ENCODE measurements around the gene IPO9.

IPO9 gene

DNA sequence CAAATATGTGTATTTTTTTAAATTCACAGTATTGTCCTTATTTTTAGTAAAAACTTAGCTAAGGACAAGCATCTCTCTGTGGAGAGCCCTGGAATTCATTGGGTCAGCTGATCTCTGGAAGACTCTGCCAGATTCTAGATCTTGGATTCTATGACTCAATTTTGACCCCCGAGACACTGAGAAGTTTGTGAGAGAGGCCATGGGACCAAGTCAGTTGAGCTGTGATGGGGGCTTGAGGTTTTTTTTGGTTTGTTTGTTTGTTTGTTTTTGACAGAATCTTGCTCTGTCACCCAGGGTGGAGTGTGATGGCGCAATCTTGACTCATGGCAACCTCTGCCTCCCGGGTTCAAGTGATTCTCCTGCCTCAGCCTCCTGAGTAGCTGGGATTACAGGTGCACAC, 73.2 kb downstream of the IPO9 start:
- Mint-ChIP-seq H3K27ac (no peak overlapping the region), H3K4me1 (peaks cover 4% of the 10 kb centered on the region), H3K9me3 (no peaks in the 10 kb centered on the region), H3K36me3 (no peaks in the 10 kb centered on the region), H3K27me3 (peaks cover 42% of the 10 kb centered on the region), H3K4me3 (no peak overlapping the region)
- CTCF ChIA-PET: no interaction called here
- DNase-seq: no peak

DNA sequence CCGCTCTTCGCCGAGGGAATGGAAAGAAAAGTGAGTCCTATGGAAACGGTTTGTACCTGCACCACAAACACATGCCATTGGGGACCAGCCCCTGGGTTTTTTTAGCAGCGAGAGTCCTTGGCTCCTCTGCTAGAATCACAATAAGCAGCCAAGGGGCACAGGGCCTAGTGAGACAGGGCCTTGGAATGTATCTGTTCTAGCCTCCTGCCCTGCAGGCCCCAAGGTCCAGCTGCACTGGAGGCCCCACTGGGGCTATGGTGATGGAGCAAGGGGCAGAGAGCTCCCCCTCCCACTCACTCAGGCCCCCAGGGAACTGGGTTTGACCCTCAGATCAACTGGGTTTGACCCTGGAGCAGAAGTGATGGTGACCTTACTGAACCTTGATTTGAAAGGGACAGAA, 74.2 kb downstream of the IPO9 start:
- CTCF ChIA-PET: interaction anchor here (0.7 kb wide), 1 partner anchor 7 kb away, joined by 4 read pairs; no protein-coding TSS in a partner anchor
- no peak for DNase-seq

DNA sequence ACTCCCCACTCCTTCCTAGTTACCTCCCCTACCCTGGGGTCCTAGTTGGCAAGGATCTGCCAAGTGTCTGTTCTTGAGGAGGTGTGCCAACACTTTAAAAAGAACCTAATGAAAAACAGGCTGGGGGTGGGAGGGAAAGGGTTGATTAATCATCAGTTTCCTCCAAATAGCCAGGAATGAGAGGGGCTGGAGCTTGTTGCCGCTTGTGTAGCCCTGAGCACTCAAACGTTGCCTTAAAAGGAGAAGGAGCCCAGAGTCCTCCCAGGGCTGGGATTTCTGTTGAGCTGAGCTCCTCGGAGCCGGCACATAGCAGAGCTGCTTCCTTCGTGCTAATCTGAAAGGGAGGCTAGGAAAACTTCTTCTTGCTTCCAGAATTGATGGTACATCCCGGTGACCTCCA, 75.6 kb downstream of the IPO9 start:
- H3K27ac Mint-ChIP-seq: no peak overlapping the region
- peaks cover 4% of the 10 kb centered on the region for H3K4me1 Mint-ChIP-seq
- CTCF ChIA-PET: no interaction called here
- no peak overlapping the region for H3K4me3 Mint-ChIP-seq
- no peaks in the 10 kb centered on the region for H3K9me3 Mint-ChIP-seq
- peaks cover 51% of the 10 kb centered on the region for H3K27me3 Mint-ChIP-seq
- no peak for DNase-seq
- no peaks in the 10 kb centered on the region for H3K36me3 Mint-ChIP-seq

More for the DNA sequence above, 74.2 kb downstream of the IPO9 start:
- no peak overlapping the region for H3K27ac Mint-ChIP-seq
- H3K9me3 Mint-ChIP-seq: no peaks in the 10 kb centered on the region
- peaks cover 4% of the 10 kb centered on the region for H3K4me1 Mint-ChIP-seq
- peaks cover 46% of the 10 kb centered on the region for H3K27me3 Mint-ChIP-seq
- H3K36me3 Mint-ChIP-seq: no peaks in the 10 kb centered on the region
- no peak overlapping the region for H3K4me3 Mint-ChIP-seq

DNA sequence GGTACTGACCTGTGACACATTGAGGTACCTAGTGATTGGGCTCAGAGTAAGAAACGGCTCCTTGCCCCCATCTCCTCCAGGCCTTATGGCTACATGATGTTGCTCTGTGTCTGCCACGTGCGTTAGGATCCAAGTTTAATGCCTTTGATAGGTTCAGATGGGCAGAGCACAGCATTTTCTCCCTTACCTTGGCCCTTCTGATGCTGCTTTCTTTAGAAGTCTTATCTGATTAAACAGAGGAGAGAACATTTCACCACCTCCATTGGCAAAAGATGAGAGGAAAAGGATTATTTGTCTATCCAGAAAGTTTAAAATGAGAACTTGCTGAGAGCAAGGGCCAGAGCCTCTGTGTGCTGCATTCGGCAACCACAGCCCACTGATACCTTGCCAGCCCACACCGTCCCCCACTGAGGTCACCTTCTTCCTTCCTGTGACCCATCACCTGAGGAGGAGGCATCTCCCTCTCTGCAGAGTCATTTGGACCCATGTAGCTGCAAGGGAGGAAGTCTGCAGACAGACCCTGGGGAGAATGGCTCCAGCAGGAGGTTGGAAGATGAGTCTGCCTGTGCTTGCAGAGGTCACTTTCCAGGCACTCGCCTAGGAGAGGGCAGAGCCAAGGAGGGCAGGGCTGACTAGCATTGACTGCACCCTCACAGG, 76.4 kb downstream of the IPO9 start:
- CTCF ChIA-PET: interaction anchor here (2.9 kb wide), 1 partner anchor 10 kb away, joined by 13 read pairs; no protein-coding TSS in a partner anchor
- no peak for DNase-seq
- Mint-ChIP-seq H3K27ac (peak overlapping the region; percentile 24), H3K9me3 (no peaks in the 10 kb centered on the region), H3K27me3 (peaks cover 51% of the 10 kb centered on the region), H3K4me1 (peaks cover 4% of the 10 kb centered on the region), H3K36me3 (no peaks in the 10 kb centered on the region), H3K4me3 (no peak overlapping the region)

DNA sequence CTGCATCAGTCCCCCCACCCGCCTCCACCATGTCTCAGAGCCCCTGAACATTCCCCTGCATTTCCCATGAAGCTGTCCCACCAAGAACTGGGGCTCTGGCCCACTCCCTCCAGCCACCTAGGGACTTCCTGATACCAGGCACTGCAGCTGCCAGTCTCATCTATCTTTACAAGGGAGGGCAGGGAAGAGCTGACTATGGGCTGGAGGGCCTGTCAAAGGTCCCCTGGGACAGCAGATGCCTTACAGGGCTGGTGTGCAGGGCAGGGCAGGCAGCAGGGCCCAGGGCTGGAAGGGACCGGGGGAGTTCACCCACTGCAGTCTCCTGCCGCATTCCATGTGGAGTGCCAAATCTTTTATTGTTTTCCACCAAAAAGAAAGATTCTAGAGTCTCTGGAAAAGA, 77.4 kb downstream of the IPO9 start:
- Mint-ChIP-seq H3K9me3 (no peaks in the 10 kb centered on the region), H3K36me3 (no peaks in the 10 kb centered on the region), H3K4me3 (no peak overlapping the region), H3K27ac (no peak overlapping the region), H3K27me3 (peaks cover 51% of the 10 kb centered on the region), H3K4me1 (peaks cover 4% of the 10 kb centered on the region)
- no peak for DNase-seq
- CTCF ChIA-PET: interaction anchor here (2.9 kb wide), 1 partner anchor 11 kb away, joined by 13 read pairs; no protein-coding TSS in a partner anchor

DNA sequence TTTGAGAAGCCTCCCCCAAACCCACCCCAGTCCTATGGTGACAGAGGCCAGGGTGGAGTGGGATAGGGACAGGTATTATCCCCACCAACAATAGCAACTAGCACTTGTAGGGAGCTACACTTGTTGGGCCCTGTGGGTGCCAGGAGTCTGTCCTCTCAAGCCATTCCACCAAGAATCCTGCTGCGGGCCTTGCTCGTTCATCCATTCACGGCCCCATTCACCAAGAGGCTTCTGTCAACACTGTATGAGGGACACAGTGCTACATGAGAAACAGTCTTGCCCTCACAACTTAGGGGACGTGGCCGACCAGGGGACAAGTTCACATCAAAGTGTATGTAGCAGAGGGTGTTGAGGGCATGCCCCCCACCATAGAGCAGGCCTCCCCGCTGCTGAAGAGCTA, 78.7 kb downstream of the IPO9 start:
- no peak for DNase-seq
- CTCF ChIA-PET: interaction anchor here (2.9 kb wide), 1 partner anchor 12 kb away, joined by 13 read pairs; no protein-coding TSS in a partner anchor
- Mint-ChIP-seq H3K27ac (no peak overlapping the region), H3K9me3 (no peaks in the 10 kb centered on the region), H3K36me3 (no peaks in the 10 kb centered on the region), H3K4me3 (no peak overlapping the region), H3K27me3 (peaks cover 45% of the 10 kb centered on the region), H3K4me1 (peaks cover 4% of the 10 kb centered on the region)

DNA sequence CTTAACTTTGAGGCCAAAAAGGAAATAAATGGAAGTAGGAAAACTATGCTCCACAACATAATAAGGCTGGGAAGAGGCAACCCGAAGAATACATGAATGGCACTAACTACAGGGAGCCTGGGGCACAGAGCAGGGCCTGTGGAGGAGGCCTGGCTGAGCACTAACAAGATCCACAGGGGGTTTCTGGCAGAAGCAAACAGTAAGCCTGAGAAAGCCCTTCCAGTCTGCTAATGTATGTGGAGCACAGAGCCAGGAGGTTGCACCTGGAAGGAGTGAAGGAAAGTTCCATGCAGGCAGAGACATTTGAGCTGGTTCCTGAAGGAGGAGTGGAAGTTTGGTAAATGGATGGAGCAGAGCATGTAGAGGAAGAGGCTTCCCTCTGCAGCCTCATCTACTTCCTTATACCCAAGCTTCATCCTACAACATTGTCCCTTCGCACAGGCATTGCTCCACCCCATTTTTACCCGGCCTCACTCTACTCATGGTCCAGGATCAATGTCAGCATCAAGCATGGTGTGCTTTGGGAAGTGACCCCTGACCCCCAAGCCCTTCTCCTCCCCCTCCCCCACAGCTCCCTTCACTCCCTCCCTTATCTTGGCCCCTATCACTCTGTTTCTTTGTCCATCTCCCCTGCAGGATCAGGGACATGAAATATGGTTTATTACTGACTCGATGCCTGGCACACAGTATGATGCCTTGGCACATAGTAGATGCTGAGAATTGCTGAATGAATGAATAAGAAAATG, 83.0 kb downstream of the IPO9 start:
- Mint-ChIP-seq H3K4me3 (no peak overlapping the region), H3K27me3 (peaks cover 40% of the 10 kb centered on the region), H3K9me3 (no peaks in the 10 kb centered on the region), H3K4me1 (no peaks in the 10 kb centered on the region), H3K27ac (no peak overlapping the region), H3K36me3 (no peaks in the 10 kb centered on the region)
- no peak for DNase-seq
- CTCF ChIA-PET: interaction anchor here (0.8 to 1.8 kb wide), 2 partner anchors 16 to 17 kb away, joined by 3 to 5 read pairs; no protein-coding TSS in a partner anchor

DNA sequence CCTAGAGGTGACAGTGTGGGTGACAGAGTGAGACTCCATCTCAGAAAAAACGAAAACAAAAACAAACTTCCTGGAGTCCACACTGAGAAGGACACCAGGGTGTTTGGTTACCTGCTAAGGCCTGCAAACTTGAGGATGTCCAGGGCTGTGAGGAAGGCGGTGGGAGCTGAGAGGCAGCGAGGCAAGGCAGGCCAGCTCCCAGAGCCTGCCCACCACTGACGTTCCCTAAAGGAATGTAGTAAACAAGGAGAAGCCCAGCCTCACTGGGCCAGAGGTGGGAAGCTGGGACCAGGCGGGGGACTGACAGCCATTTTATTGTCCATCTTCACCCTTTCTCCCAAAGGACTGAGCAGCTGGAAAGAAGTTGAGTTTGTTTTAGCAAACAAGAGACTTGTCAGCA, 83.9 kb downstream of the IPO9 start:
- Mint-ChIP-seq H3K4me3 (no peak overlapping the region), H3K9me3 (no peaks in the 10 kb centered on the region), H3K27ac (no peak overlapping the region), H3K4me1 (no peaks in the 10 kb centered on the region), H3K36me3 (no peaks in the 10 kb centered on the region), H3K27me3 (peaks cover 42% of the 10 kb centered on the region)
- CTCF ChIA-PET: interaction anchor here (1.8 kb wide), 1 partner anchor 17 kb away, joined by 5 read pairs; no protein-coding TSS in a partner anchor
- DNase-seq: no peak

DNA sequence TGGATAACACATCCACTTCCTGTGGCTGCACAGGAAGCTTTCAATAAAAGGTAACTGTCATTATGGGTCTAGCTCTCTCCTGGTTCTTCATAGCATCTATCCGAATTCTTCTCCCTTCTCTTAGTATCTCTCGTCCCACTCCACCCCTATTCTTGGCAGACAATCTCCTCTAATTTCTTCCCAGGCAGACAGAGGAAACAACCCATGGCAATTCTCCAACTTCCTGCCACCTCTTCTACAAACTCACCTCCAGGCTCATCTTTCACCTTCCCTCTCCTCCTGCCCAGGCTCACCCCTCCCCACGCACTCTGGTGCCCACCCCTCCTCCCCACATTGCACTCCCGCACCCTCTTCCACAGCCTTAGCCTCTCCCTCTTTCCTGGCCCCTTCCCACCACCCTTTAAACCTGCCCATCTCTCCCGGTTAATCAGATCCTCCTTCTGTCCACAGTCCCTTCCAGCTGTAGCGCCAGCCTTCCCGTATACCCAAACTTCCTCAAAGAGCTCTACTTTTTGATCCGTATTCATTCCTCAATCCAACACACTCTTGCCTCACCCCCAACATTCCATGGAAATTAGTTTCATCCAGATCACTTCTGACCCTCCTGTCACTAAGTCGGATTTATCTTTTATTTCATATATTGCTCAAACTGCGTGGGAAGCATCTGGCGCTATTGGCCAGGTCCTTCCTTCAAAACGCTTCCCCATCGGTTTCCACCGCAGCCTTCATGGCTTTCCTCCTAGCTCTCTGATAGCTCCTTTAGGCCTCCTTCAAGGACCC, 85.7 kb downstream of the IPO9 start:
- H3K4me3 Mint-ChIP-seq: no peak overlapping the region
- H3K36me3 Mint-ChIP-seq: no peaks in the 10 kb centered on the region
- DNase-seq: no peak
- CTCF ChIA-PET: no interaction called here
- peaks cover 40% of the 10 kb centered on the region for H3K27me3 Mint-ChIP-seq
- H3K4me1 Mint-ChIP-seq: no peaks in the 10 kb centered on the region
- H3K9me3 Mint-ChIP-seq: no peaks in the 10 kb centered on the region
- no peak overlapping the region for H3K27ac Mint-ChIP-seq

DNA sequence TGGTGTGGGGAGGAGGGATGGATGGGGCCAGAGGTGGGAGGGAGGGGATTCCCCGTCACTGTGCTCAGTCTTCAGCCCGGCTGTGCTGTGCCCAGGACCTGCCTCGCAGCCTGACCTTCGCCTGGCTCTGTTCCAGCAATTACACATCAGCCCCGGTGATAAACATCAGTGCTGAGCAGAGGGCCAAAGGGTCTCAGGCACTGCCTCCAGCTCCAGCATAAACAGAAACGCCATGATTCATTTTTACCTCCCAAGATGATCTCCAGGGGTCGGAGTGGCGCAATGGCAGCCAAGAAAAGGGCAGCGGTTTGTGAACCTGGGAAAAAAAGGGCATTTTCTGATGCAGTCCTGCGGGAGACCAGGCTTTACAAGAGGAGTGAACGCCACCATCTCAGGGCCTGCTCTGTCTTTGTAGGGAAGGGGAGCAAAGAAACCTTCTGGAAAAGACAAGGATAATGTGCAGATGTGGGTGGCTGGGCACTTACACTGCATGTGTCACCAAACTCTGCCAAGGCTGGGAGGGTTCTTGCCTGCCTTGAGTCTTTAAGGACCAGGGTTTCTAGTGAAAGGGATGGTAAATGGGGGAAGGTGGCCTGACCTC, 87.8 kb downstream of the IPO9 start:
- CTCF ChIA-PET: no interaction called here
- Mint-ChIP-seq H3K27me3 (peaks cover 34% of the 10 kb centered on the region), H3K4me3 (no peak overlapping the region), H3K36me3 (no peaks in the 10 kb centered on the region), H3K27ac (no peak overlapping the region), H3K9me3 (no peaks in the 10 kb centered on the region), H3K4me1 (no peaks in the 10 kb centered on the region)
- DNase-seq: no peak

DNA sequence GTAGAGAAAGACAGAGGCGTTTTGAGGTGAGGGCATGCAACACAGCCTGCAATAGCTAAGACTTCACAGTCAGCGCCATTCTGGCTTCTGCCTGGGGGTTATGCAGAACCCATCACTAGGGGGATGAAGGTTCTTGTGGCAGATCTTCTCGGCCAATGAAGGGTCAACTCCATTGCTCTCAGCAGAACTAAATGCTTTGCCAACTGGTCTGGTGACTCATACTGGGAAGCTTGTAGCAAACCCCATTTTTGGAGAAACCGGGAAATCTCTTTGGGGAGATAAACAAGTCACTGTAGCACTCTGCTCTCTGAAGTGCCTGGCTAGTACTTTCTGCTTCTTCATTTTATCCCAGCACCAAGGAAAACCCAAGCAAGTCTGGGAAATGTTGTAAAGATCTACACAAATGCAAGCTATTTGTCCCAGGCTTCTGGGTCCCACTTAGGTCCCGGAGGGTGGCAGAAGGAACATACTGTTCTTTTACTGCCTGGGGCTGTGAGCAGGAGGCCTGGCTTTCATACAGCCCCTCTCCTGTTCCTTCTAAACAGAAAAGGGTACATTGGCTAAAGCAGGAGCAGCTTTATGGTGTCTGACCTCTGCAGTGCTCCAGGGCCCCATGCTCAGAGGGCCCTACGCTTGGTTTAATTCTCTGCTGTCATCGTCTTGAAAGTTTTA, 88.5 kb downstream of the IPO9 start:
- peaks cover 34% of the 10 kb centered on the region for H3K27me3 Mint-ChIP-seq
- no peak overlapping the region for H3K4me3 Mint-ChIP-seq
- no peaks in the 10 kb centered on the region for H3K9me3 Mint-ChIP-seq
- no peak for DNase-seq
- CTCF ChIA-PET: interaction anchor here (0.7 kb wide), 1 partner anchor 21 kb away, joined by 3 read pairs; no protein-coding TSS in a partner anchor
- no peak overlapping the region for H3K27ac Mint-ChIP-seq
- no peaks in the 10 kb centered on the region for H3K4me1 Mint-ChIP-seq
- H3K36me3 Mint-ChIP-seq: no peaks in the 10 kb centered on the region

DNA sequence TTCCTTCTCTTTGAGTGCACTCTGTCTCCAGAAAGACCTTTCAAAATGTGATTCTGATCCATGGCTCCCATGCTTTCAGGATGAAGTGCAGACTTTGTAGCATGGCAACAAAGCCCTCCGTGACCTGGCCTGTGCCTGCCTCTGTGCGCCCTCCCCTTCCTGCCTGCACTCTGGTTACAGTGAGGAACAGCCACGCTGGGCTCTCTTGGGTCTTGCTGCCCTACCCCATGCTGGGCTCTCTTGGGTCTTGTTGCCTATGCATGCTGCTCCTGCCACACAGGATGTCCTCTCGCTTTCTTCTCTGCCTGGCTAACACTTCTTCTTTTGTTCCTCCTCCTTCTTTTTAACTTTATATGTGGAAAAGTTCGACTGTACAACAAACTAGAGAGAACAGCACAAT, 89.4 kb downstream of the IPO9 start:
- no peak overlapping the region for H3K4me3 Mint-ChIP-seq
- CTCF ChIA-PET: no interaction called here
- H3K27ac Mint-ChIP-seq: no peak overlapping the region
- peaks cover 34% of the 10 kb centered on the region for H3K27me3 Mint-ChIP-seq
- H3K9me3 Mint-ChIP-seq: no peaks in the 10 kb centered on the region
- H3K4me1 Mint-ChIP-seq: no peaks in the 10 kb centered on the region
- H3K36me3 Mint-ChIP-seq: no peaks in the 10 kb centered on the region
- no peak for DNase-seq

DNA sequence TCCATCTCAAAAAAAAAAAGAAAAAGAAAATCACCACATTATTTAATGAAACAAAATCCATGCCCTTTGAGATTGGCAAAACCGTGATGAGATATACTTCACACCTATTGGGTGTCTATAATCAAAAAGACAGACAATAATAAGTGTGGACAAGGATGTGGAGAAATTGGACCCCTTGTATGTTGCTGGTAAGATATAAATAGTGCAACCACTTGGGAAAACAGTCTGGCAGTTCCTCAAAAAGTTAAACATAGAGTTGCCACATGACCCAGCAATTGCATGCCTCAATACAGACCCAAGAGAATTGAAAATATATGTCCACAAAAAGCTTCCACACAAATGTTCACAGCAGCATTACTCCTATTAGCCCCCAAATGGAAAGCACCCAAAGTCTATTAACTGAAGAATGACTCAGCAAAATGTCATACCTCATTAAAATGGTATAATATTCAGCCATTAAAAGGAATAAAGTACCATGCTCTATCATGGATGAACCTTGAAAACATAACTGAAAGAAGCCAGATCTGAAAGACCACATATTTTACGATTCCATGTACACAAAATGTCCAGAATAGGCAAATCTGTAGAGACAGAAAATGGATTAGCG, 93.1 kb downstream of the IPO9 start:
- H3K27ac Mint-ChIP-seq: no peak overlapping the region

More for the DNA sequence above, 93.1 kb downstream of the IPO9 start:
- H3K9me3 Mint-ChIP-seq: no peaks in the 10 kb centered on the region
- no peak overlapping the region for H3K4me3 Mint-ChIP-seq
- H3K36me3 Mint-ChIP-seq: no peaks in the 10 kb centered on the region
- peaks cover 42% of the 10 kb centered on the region for H3K27me3 Mint-ChIP-seq
- H3K4me1 Mint-ChIP-seq: no peaks in the 10 kb centered on the region
- CTCF ChIA-PET: no interaction called here
- no peak for DNase-seq

Data from activated naive CD4-positive, alpha-beta T cell treated with anti-CD3 and anti-CD28 coated beads, Interleukin-2, amount 10 ng/mL, durations not matched to agents 7 days and 5 days (primary cell).